Parathyroid adenoma (tissue), 2 donors: ENCODE data around the gene ADGRL3.

Experiments
- H2AFZ ChIP-seq: fragments of 300-600 bp; sonication (generic); one replicate; pipeline ENCODE4 v1.7.0; 2017; ENCODE audit warnings: antibody characterized with exemption, mild to moderate bottlenecking
- H3K27ac ChIP-seq: fragments of 300-600 bp; sonication (generic); one replicate; pipeline ENCODE4 v1.7.0; 2017
- H3K27me3 ChIP-seq: fragments of 300-600 bp; sonication (generic); one replicate; pipeline ENCODE4 v1.7.0; 2017; ENCODE audit warnings: low read length; ENCODE audit not compliant: control insufficient read depth, insufficient read depth
- H3K36me3 ChIP-seq: fragments of 300-600 bp; sonication (generic); one replicate; pipeline ENCODE4 v1.7.0; 2017; ENCODE audit warnings: low read length; ENCODE audit not compliant: control insufficient read depth, insufficient read depth
- H3K4me1 ChIP-seq: fragments of 300-600 bp; sonication (generic); one replicate; pipeline ENCODE4 v1.7.0; 2017; ENCODE audit warnings: control low read depth
- H3K4me2 ChIP-seq: fragments of 300-600 bp; sonication (generic); one replicate; pipeline ENCODE4 v1.7.0; 2017; ENCODE audit warnings: low read length
- H3K4me3 ChIP-seq: fragments of 300-600 bp; sonication (generic); one replicate; pipeline ENCODE4 v1.7.0; 2017; ENCODE audit warnings: low read depth, low read length
- H3K79me2 ChIP-seq: fragments of 300-600 bp; sonication (generic); one replicate; pipeline ENCODE4 v1.7.0; 2017; ENCODE audit warnings: control low read depth
- H3K9ac ChIP-seq: fragments of 300-600 bp; sonication (generic); one replicate; pipeline ENCODE4 v1.7.0; 2017; ENCODE audit warnings: mild to moderate bottlenecking
- H3K9me3 ChIP-seq: fragments of 300-600 bp; sonication (generic); one replicate; pipeline ENCODE4 v1.7.0; 2017; ENCODE audit warnings: low read length; ENCODE audit not compliant: control insufficient read depth
- CTCF ChIP-seq: fragments of 300-600 bp; sonication (generic); IDR thresholded peaks from one replicate; pipeline ENCODE4 v1.7.0; 2017; ENCODE audit warnings: antibody characterized with exemption, mild to moderate bottlenecking
- donor health status: primary hyperparathyroidism.

ADGRL3 gene

GRCh38 chr4:61276029-61276428, 75.9 kb downstream of the ADGRL3 start:
- no peak overlapping the region for H2AFZ ChIP-seq

GRCh38 chr4:61277785-61278760, 77.9 kb downstream of the ADGRL3 start:
- H3K9ac ChIP-seq = no peak overlapping the region
- H2AFZ ChIP-seq = no peak overlapping the region
- no peaks in the 10 kb centered on the region for H3K4me1 ChIP-seq
- H3K79me2 ChIP-seq = no peaks in the 10 kb centered on the region
- no peak for TF ChIP-seq CTCF
- no peaks in the 10 kb centered on the region for H3K9me3 ChIP-seq
- no peak overlapping the region for H3K27ac ChIP-seq
- H3K4me2 ChIP-seq = no peak overlapping the region
- H3K27me3 ChIP-seq = no peaks in the 10 kb centered on the region
- no peaks in the 10 kb centered on the region for H3K36me3 ChIP-seq
- H3K4me3 ChIP-seq = no peak overlapping the region

More at GRCh38 chr4:61276029-61276428, 75.9 kb downstream of the ADGRL3 start:
- H3K36me3 ChIP-seq = no peaks in the 10 kb centered on the region
- H3K4me2 ChIP-seq = no peak overlapping the region
- no peak overlapping the region for H3K4me3 ChIP-seq
- H3K27ac ChIP-seq = no peak overlapping the region
- no peaks in the 10 kb centered on the region for H3K4me1 ChIP-seq
- H3K27me3 ChIP-seq = no peaks in the 10 kb centered on the region
- TF ChIP-seq CTCF = no peak
- no peaks in the 10 kb centered on the region for H3K79me2 ChIP-seq
- H3K9ac ChIP-seq = no peak overlapping the region
- no peaks in the 10 kb centered on the region for H3K9me3 ChIP-seq

- Histone ChIP-seq H3K27me3 (no peaks in the 10 kb centered on the region), H3K79me2 (no peaks in the 10 kb centered on the region), H3K4me3 (no peak overlapping the region), H3K27ac (no peak overlapping the region), H3K4me1 (no peaks in the 10 kb centered on the region), H3K9ac (no peak overlapping the region), H3K36me3 (no peaks in the 10 kb centered on the region), H3K4me2 (no peak overlapping the region), H2AFZ (no peak overlapping the region), H3K9me3 (no peaks in the 10 kb centered on the region)
- no peak for TF ChIP-seq CTCF
Measured at GRCh38 chr4:61292322-61292721, 92.2 kb downstream of the ADGRL3 start.

- Histone ChIP-seq H2AFZ (no peak overlapping the region), H3K79me2 (no peaks in the 10 kb centered on the region), H3K4me1 (no peaks in the 10 kb centered on the region), H3K36me3 (no peaks in the 10 kb centered on the region), H3K27ac (no peak overlapping the region), H3K9me3 (no peaks in the 10 kb centered on the region), H3K4me3 (no peak overlapping the region), H3K9ac (no peak overlapping the region), H3K27me3 (no peaks in the 10 kb centered on the region), H3K4me2 (no peak overlapping the region)
- no peak for TF ChIP-seq CTCF
Measured at GRCh38 chr4:61293707-61294400, 93.7 kb downstream of the ADGRL3 start.
